Mesenchymal stem cell (in vitro differentiated cells and primary cell): ENCODE measurements around the gene BOD1L2.

Experiments
- DNase-seq: peaks from one replicate; pipeline ENCODE4 v3.0.0-alpha.2; 2013
- H2AFZ ChIP-seq: one replicate; pipeline ENCODE4 v1.6.1; 2013; ENCODE audit warnings: low read depth, mild to moderate bottlenecking, control low read depth, inconsistent platforms, low read length, moderate library complexity
- H2AK5ac ChIP-seq: 2 replicates; pipeline ENCODE4 v1.6.1; 2013; ENCODE audit warnings: low read length, moderate library complexity, mild to moderate bottlenecking, inconsistent platforms; ENCODE audit not compliant: severe bottlenecking
- H2BK120ac ChIP-seq: one replicate; pipeline ENCODE4 v1.6.1; 2013; ENCODE audit warnings: low read depth, mild to moderate bottlenecking, inconsistent platforms, low read length, moderate library complexity
- H2BK12ac ChIP-seq, 2 experiments: one replicate each; pipeline ENCODE4 v1.6.1; 2013; ENCODE audit warnings: inconsistent platforms in 2 of 2, low read length in 2 of 2, mild to moderate bottlenecking in 2 of 2, moderate library complexity in 2 of 2, control low read depth in 1 of 2
- H2BK15ac ChIP-seq: one replicate; pipeline ENCODE4 v1.6.1; 2013; ENCODE audit warnings: mild to moderate bottlenecking, low read depth, inconsistent platforms; ENCODE audit not compliant: poor library complexity, severe bottlenecking
- H2BK5ac ChIP-seq: 2 replicates; pipeline ENCODE4 v1.6.1; 2013; ENCODE audit warnings: low read depth, mild to moderate bottlenecking, low read length, control low read depth, inconsistent platforms; ENCODE audit not compliant: poor library complexity, severe bottlenecking
- H3K14ac ChIP-seq, 2 experiments: one replicate each; pipeline ENCODE4 v1.6.1; 2013; ENCODE audit warnings: inconsistent platforms in 2 of 2, low read length in 2 of 2, control low read depth in 1 of 2, mild to moderate bottlenecking in 1 of 2, moderate library complexity in 1 of 2
- H3K18ac ChIP-seq, 2 experiments: one replicate each; pipeline ENCODE4 v1.6.1; 2013; ENCODE audit warnings: inconsistent platforms in 2 of 2, low read length in 2 of 2, control low read depth in 1 of 2, low read depth in 1 of 2, mild to moderate bottlenecking in 1 of 2
- H3K23ac ChIP-seq, 2 experiments: one replicate each; pipeline ENCODE4 v1.6.1; 2013; ENCODE audit warnings: inconsistent platforms in 2 of 2, low read length in 2 of 2, mild to moderate bottlenecking in 2 of 2, moderate library complexity in 2 of 2, control low read depth in 1 of 2
- H3K27ac ChIP-seq: 2 replicates; pipeline ENCODE4 v1.5.1; 2013; ENCODE audit warnings: mild to moderate bottlenecking, moderate library complexity, low read length, control low read depth, inconsistent platforms; ENCODE audit not compliant: poor library complexity, severe bottlenecking
- H3K27me3 ChIP-seq, 2 experiments: 2 replicates each; pipeline versions ENCODE4 v1.6.1 to v1.7.0; 2013; ENCODE audit warnings: low read length in 2 of 2, mild to moderate bottlenecking in 2 of 2, moderate library complexity in 2 of 2, control low read depth in 1 of 2, inconsistent platforms in 1 of 2; ENCODE audit not compliant: control insufficient read depth in 1 of 2, insufficient read depth in 1 of 2
- H3K36me3 ChIP-seq, 2 experiments: 2 replicates each; pipeline versions ENCODE4 v1.6.1 to v1.7.0; 2013; ENCODE audit warnings: low read length in 2 of 2, control low read depth in 1 of 2, inconsistent platforms in 1 of 2, low read depth in 1 of 2, mild to moderate bottlenecking in 1 of 2; ENCODE audit not compliant: insufficient read depth in 2 of 2, control insufficient read depth in 1 of 2
- H3K4ac ChIP-seq, 2 experiments: one replicate each; pipeline ENCODE4 v1.6.1; 2013; ENCODE audit warnings: inconsistent platforms in 2 of 2, low read length in 2 of 2, mild to moderate bottlenecking in 2 of 2, moderate library complexity in 2 of 2, control low read depth in 1 of 2, low read depth in 1 of 2
- H3K4me1 ChIP-seq: 2 replicates; pipeline ENCODE4 v1.6.1; 2013; ENCODE audit warnings: low read depth, low read length, control low read depth; ENCODE audit not compliant: control insufficient read depth, insufficient read depth
- H3K4me2 ChIP-seq: 2 replicates; pipeline ENCODE4 v1.6.1; 2013; ENCODE audit warnings: low read length, mild to moderate bottlenecking, inconsistent platforms; ENCODE audit not compliant: poor library complexity, severe bottlenecking
- H3K4me3 ChIP-seq, 2 experiments: 2 replicates each; pipeline versions ENCODE4 v1.5.1 to v1.7.0; 2013; ENCODE audit warnings: low read length in 2 of 2, mild to moderate bottlenecking in 2 of 2, control low read depth in 1 of 2, low read depth in 1 of 2; ENCODE audit not compliant: insufficient read depth in 1 of 2
- H3K79me1 ChIP-seq: replicated peaks from 2 replicates; pipeline ENCODE4 v1.6.1; 2013; ENCODE audit warnings: mild to moderate bottlenecking, control low read depth, low read length, inconsistent platforms; ENCODE audit not compliant: poor library complexity, severe bottlenecking
- H3K9ac ChIP-seq: 2 replicates; pipeline ENCODE4 v1.7.0; 2013; ENCODE audit warnings: mild to moderate bottlenecking, low read length, moderate library complexity
- H3K9me3 ChIP-seq: 2 replicates; pipeline ENCODE4 v1.7.0; 2013; ENCODE audit warnings: mild to moderate bottlenecking, low read length; ENCODE audit not compliant: control insufficient read depth
- H4K8ac ChIP-seq: one replicate; pipeline ENCODE4 v1.6.1; 2013; ENCODE audit warnings: inconsistent platforms, mild to moderate bottlenecking, low read length, moderate library complexity
- H4K91ac ChIP-seq: one replicate; pipeline ENCODE4 v1.6.1; 2013; ENCODE audit warnings: mild to moderate bottlenecking, low read length, inconsistent platforms
- WGBS: methylation state at CpG from one replicate; pipeline ENCODE4 v1.1.7; 2013; ENCODE audit warnings: mixed read lengths; 5-methylcytosine and 5-hydroxymethylcytosine counted together

BOD1L2 gene

DNA sequence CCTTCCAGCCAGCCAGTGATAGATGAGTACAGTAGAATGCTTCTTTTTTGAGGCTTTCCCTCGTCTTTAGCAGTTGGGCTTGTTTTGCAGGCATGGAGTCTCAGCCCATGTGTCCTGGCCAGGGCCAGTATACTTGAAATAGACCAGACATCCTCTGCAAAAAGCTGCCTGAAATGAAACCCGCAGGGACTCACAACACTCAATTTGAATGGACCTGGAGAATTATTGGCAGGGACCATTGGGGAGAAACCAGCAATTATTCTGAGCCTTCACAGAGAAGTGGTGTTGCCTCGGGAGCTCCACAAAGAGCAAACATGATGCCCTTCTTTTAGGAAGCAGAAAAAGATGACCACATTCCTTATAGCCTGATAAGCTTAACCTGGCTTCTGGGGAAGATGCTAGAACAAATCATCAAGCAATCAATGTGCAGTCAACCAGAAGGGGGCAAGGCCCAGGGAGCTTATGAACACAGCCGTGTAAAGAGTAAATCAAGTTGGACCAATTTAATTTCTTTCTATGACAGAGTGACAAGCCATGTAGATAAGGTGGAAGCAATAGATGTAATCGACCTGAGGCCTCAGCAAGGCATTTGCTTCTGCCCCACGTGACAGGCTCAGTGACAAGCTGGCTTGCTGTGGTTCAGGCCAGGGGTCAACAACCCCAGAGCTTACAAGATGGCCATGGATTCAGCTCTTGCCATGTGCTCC lies 42.1 kb downstream of the BOD1L2 start:
- Histone ChIP-seq H3K18ac (no peak overlapping the region), H3K36me3 (no peaks in the 10 kb centered on the region), H4K91ac (no peak overlapping the region), H3K14ac (no peak overlapping the region), H2BK120ac (no peak overlapping the region), H3K4me2 (no peak overlapping the region), H2BK5ac (no peak overlapping the region), H2BK15ac (no peak overlapping the region), H2AFZ (no peak overlapping the region), H3K9me3 (peaks cover 12% of the 10 kb centered on the region), H2BK12ac (no peak overlapping the region), H3K4me1 (no peaks in the 10 kb centered on the region), H3K4me3 (no peak overlapping the region), H3K23ac (no peak overlapping the region), H2AK5ac (no peak overlapping the region), H4K8ac (no peak overlapping the region), H3K9ac (no peak overlapping the region), H3K79me1 (no peaks in the 10 kb centered on the region), H3K27me3 (peaks cover 0 to 7% of the 10 kb centered on the region in 2 experiments), H3K4ac (no peak overlapping the region), H3K27ac (no peak overlapping the region)
- 41% methylated on average over 6 of the region's 6 CpGs for WGBS
- no peak for DNase-seq

DNA sequence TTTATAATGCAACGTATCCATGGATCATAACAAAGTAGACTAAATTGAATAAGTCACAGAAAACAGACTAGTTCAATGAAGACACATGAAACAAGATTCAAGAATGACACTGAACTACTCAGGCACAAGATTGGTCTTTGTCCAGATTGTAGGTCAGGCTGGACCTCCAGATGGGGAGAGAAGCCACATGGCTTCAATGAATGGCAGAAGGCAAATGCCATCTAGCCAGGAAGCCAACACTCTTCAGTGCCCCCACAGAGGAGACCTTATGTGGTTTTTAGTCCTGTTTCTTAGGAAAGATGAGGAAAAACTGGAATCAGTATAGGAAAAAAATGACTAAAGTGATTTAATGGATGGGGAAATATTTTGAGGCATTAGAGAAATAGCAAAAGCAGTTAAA lies 43.1 kb downstream of the BOD1L2 start:
- Histone ChIP-seq H3K9me3 (peaks cover 8% of the 10 kb centered on the region), H3K4ac (no peak overlapping the region), H2AK5ac (no peak overlapping the region), H3K79me1 (no peaks in the 10 kb centered on the region), H4K91ac (no peak overlapping the region), H2AFZ (no peak overlapping the region), H2BK12ac (no peak overlapping the region), H4K8ac (no peak overlapping the region), H2BK120ac (no peak overlapping the region), H2BK5ac (no peak overlapping the region), H3K36me3 (no peaks in the 10 kb centered on the region), H2BK15ac (no peak overlapping the region), H3K27ac (no peak overlapping the region), H3K4me3 (no peak overlapping the region), H3K9ac (no peak overlapping the region), H3K18ac (no peak overlapping the region), H3K27me3 (peaks cover 0 to 11% of the 10 kb centered on the region in 2 experiments), H3K4me1 (no peaks in the 10 kb centered on the region), H3K23ac (no peak overlapping the region), H3K14ac (no peak overlapping the region), H3K4me2 (no peak overlapping the region)
- no CpG with 5 or more reads among the region's 1 CpG for WGBS
- no peak for DNase-seq

DNA sequence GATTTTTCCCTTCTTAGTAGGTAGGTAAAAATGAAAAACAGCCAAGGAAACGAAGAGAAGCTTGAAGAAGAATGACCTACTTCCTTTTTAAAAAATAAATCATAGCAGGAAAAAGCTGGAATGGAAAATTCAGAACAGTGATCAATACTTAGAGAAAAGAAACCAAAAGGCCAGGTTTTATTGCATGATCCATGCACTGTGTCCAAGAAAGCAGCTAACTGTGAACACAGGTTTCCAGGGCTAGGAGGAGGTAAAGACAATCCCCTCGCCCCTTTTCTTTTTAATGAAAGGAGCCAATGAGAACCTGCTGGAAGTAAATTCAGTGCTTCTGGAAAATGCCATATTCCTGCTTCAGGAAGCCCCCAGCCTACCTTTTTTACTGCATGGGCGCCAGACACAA lies 47.2 kb downstream of the BOD1L2 start:
- Histone ChIP-seq H2BK12ac (no peak overlapping the region), H2BK120ac (no peak overlapping the region), H3K9ac (no peak overlapping the region), H2BK5ac (no peak overlapping the region), H3K23ac (no peak overlapping the region), H2BK15ac (no peak overlapping the region), H3K79me1 (no peaks in the 10 kb centered on the region), H3K4me1 (peaks cover 1% of the 10 kb centered on the region), H3K14ac (no peak overlapping the region), H3K4ac (no peak overlapping the region), H3K18ac (no peak overlapping the region), H2AK5ac (no peak overlapping the region), H3K4me3 (no peak overlapping the region), H4K91ac (no peak overlapping the region), H4K8ac (no peak overlapping the region), H3K27me3 (peaks cover 0 to 30% of the 10 kb centered on the region in 2 experiments), H3K36me3 (no peaks in the 10 kb centered on the region), H2AFZ (no peak overlapping the region), H3K9me3 (no peaks in the 10 kb centered on the region), H3K27ac (no peak overlapping the region), H3K4me2 (no peak overlapping the region)
- DNase-seq = no peak
- WGBS = 46% methylated on average over 2 of the region's 3 CpGs

DNA sequence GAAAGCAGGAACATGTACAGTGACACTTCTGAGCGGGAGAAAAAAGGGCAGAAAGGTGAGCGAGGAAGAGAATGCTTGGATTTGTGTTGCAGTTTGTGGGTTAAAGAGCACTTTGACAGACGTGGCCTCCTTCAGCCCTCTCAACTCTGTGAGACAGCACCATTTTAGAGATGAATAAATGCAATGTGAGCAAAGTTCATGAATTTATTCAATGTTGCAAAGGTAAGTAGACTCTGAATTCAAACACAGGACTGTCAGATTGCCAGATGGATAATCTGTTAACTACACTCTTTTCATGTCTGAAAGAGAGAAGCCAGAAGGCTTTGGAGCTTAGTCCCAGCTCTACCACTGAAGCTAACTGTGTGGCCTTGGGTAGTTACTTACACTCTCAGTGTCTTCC lies 47.7 kb downstream of the BOD1L2 start:
- no peak for DNase-seq
- Histone ChIP-seq H3K9ac (no peak overlapping the region), H3K4me3 (no peak overlapping the region), H3K18ac (no peak overlapping the region), H3K79me1 (no peaks in the 10 kb centered on the region), H2AFZ (no peak overlapping the region), H3K23ac (no peak overlapping the region), H3K4ac (no peak overlapping the region), H4K91ac (no peak overlapping the region), H3K27me3 (peaks cover 0 to 30% of the 10 kb centered on the region in 2 experiments), H2BK120ac (no peak overlapping the region), H3K14ac (no peak overlapping the region), H3K36me3 (no peaks in the 10 kb centered on the region), H3K4me1 (peaks cover 1% of the 10 kb centered on the region), H4K8ac (no peak overlapping the region), H3K9me3 (no peaks in the 10 kb centered on the region), H2AK5ac (no peak overlapping the region), H3K27ac (no peak overlapping the region), H2BK15ac (no peak overlapping the region), H2BK12ac (no peak overlapping the region), H3K4me2 (no peak overlapping the region), H2BK5ac (no peak overlapping the region)
- 63% methylated on average over 3 of the region's 3 CpGs for WGBS
